ENCODE data around the gene LAMC1. TPM values are rescaled to one million over a fixed set of nuclear protein-coding genes. Genes with fewer than 3 reads are reported as not detected.
"Not testable (repeated sequence)": the region's sequence is repeated elsewhere in the genome, so short reads cannot be mapped to it uniquely, and the experiment has no call there.

Gene LAMC1
- total and polyA plus RNA-seq, 2 experiments from 2014 or later, result 78.4 to 185 TPM

DNA sequence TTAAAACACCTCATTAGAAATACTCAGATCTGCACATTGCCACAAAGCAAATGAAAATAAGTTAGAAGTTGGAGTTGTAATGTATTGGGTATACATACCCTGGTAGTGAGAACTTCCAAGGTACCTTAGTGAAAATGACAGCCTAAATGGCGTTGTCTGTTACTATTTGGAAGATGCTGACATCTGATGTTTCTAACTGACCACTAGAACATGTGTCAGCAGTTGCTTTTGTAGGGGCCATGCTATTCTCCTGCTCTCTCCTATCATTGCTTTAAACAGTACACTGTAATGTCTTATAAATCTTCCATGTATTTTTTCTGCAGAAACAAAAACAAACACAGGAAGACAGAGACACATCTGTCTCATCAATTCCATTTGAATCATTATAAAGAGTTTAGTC is 40.1 kb downstream of the LAMC1 start:
- Histone ChIP-seq H4K20me1 (ENCODE audit: insufficient read depth, poor library complexity, severe bottlenecking) (peaks cover 5% of the 10 kb centered on the region), H3K9me3 (ENCODE audit: low read depth) (no peaks in the 10 kb centered on the region), H3K4me3 (no peak overlapping the region), H3K4me1 (ENCODE audit: insufficient read depth) (no peaks in the 10 kb centered on the region), H2AFZ (no peak overlapping the region), H3K27me3 (no peaks in the 10 kb centered on the region), H3K36me3 (replicated peaks; ENCODE audit: insufficient read depth, low read depth) (no peaks in the 10 kb centered on the region), H3K4me2 (no peak overlapping the region), H3K9me2 (replicated peaks; ENCODE audit: insufficient read depth) (no peaks in the 10 kb centered on the region), H3K79me2 (peaks cover 93% of the 10 kb centered on the region), H3K27ac (no peak overlapping the region)
- no peak for DNase-seq (ENCODE audit: low spot score)
- TF ChIP-seq EZH2phosphoT487 (IDR thresholded peaks at IDR 0.05; ENCODE audit: low read depth, severe bottlenecking, unreplicated experiment) (no peak), EZH2 (IDR thresholded peaks at IDR 0.05; ENCODE audit: borderline replicate concordance) (no peak)
- TF ChIP-seq, protein P1, sequence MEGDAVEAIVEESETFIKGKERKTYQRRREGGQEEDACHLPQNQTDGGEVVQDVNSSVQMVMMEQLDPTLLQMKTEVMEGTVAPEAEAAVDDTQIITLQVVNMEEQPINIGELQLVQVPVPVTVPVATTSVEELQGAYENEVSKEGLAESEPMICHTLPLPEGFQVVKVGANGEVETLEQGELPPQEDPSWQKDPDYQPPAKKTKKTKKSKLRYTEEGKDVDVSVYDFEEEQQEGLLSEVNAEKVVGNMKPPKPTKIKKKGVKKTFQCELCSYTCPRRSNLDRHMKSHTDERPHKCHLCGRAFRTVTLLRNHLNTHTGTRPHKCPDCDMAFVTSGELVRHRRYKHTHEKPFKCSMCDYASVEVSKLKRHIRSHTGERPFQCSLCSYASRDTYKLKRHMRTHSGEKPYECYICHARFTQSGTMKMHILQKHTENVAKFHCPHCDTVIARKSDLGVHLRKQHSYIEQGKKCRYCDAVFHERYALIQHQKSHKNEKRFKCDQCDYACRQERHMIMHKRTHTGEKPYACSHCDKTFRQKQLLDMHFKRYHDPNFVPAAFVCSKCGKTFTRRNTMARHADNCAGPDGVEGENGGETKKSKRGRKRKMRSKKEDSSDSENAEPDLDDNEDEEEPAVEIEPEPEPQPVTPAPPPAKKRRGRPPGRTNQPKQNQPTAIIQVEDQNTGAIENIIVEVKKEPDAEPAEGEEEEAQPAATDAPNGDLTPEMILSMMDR (IDR thresholded peaks at IDR 0.05; ENCODE audit: poor library complexity), result no peak
- 83% methylated on average over 1 of the region's 1 CpG for WGBS (ENCODE audit: low lambda C conversion rate, missing lambda C conversion rate)

DNA sequence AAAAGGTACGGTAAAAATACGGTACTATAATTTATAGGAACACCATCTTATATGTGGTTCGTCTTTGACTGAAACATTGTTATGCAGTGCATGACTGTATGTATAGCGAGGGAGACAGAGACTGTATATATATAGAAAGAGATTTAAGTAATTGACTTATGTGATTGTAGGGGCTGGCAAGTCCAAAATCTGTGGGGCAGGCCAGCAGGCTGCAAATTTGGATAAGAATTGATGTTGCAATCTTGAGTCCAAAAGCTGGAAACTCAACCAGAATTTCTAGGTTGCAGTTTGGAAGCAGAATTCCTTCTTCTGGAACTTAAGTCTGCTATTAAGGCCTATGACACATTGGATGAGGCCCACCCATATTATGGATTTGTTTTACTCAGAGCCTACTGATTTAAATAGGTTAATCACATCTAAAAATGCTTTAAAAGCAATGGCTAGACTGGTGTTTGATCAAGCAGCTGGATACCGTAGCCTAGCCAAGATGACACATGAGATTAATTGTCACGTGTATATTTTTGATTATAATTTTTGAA is 42.0 kb downstream of the LAMC1 start:
- Histone ChIP-seq H3K79me2 (peaks cover 93% of the 10 kb centered on the region), H3K9me2 (replicated peaks; ENCODE audit: insufficient read depth) (no peaks in the 10 kb centered on the region), H4K20me1 (ENCODE audit: insufficient read depth, poor library complexity, severe bottlenecking) (no peaks in the 10 kb centered on the region), H3K4me3 (no peak overlapping the region), H3K36me3 (replicated peaks; ENCODE audit: insufficient read depth, low read depth) (no peaks in the 10 kb centered on the region), H3K4me1 (ENCODE audit: insufficient read depth) (no peaks in the 10 kb centered on the region), H2AFZ (no peak overlapping the region), H3K27ac (no peak overlapping the region), H3K9me3 (ENCODE audit: low read depth) (no peaks in the 10 kb centered on the region), H3K4me2 (no peak overlapping the region), H3K27me3 (no peaks in the 10 kb centered on the region)
- 96% methylated on average over 6 of the region's 6 CpGs for WGBS (ENCODE audit: low lambda C conversion rate, missing lambda C conversion rate)
- no peak for DNase-seq (ENCODE audit: low spot score)
- no peak for TF ChIP-seq EZH2phosphoT487 (IDR thresholded peaks at IDR 0.05; ENCODE audit: low read depth, severe bottlenecking, unreplicated experiment)
- TF ChIP-seq EZH2 (IDR thresholded peaks at IDR 0.05; ENCODE audit: borderline replicate concordance), result no peak
- TF ChIP-seq, protein P1 (IDR thresholded peaks at IDR 0.05; ENCODE audit: poor library complexity), result no peak

DNA sequence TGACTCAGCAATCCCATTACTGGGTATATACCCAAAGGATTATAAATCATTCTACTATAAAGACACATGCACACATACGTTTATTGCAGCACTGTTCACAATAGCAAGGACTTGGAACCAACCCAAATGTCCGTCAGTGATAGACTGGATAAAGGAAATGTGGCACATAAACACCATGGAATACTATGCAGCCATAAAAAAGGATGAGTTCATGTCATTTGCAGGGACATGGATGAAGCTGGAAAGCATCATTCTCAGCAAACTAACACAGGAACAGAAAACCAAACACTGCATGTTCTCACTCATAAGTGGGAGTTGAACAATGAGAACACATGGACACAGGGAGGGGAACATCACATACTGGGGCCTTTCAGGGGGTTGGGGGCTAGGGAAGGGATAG is 43.2 kb downstream of the LAMC1 start:
- H3K4me1 ChIP-seq (ENCODE audit: insufficient read depth); H3K27me3 ChIP-seq; H3K4me2 ChIP-seq; H3K27ac ChIP-seq; H3K4me3 ChIP-seq; H4K20me1 ChIP-seq (ENCODE audit: insufficient read depth, poor library complexity, severe bottlenecking); H3K9me2 ChIP-seq (replicated peaks; ENCODE audit: insufficient read depth); DNase-seq (ENCODE audit: low spot score); H3K36me3 ChIP-seq (replicated peaks; ENCODE audit: insufficient read depth, low read depth); H2AFZ ChIP-seq; H3K9me3 ChIP-seq (ENCODE audit: low read depth): not testable (repeated sequence)
- H3K79me2 ChIP-seq, result peaks cover 99% of the 10 kb centered on the region
- WGBS (ENCODE audit: low lambda C conversion rate, missing lambda C conversion rate), result 92% methylated on average over 2 of the region's 2 CpGs

DNA sequence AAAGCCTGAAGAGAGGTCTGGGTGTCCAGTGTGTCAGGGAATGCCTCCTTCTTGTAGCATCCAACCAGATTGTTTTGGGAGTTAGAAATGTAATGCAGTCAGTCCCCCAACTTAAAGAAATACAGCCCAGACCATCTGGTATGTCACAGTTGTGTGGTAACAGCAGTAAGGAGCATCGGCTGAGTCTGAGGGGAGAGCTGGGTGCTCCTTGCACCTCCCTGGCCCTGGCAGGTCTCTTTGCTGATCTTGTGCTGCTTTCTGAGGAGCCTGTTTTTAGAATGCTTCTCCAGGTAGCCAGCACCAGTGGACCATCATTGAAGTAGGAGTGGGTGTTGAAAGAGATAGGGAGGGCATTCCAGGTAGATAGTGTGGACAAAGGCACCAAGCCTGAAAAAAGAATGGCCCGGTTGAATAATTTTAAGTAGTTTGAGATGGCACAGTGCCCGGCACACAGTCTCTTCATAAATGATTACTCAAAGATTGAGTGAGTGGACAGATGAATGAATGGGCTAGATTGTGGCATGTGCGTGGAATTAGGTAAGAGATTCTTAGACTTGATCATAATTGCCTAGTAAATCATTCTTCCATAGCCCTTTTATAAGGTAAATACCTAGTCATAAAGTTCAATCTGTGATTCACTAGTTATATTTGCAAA is 46.5 kb downstream of the LAMC1 start:
- Histone ChIP-seq H2AFZ (no peak overlapping the region), H3K4me3 (no peak overlapping the region), H3K27ac (no peak overlapping the region), H4K20me1 (ENCODE audit: insufficient read depth, poor library complexity, severe bottlenecking) (no peaks in the 10 kb centered on the region), H3K27me3 (no peaks in the 10 kb centered on the region), H3K4me2 (no peak overlapping the region), H3K36me3 (replicated peaks; ENCODE audit: insufficient read depth, low read depth) (no peaks in the 10 kb centered on the region), H3K9me3 (ENCODE audit: low read depth) (no peaks in the 10 kb centered on the region), H3K79me2 (peaks cover 99% of the 10 kb centered on the region), H3K4me1 (ENCODE audit: insufficient read depth) (peaks cover 7% of the 10 kb centered on the region), H3K9me2 (replicated peaks; ENCODE audit: insufficient read depth) (no peaks in the 10 kb centered on the region)
- no peak for DNase-seq (ENCODE audit: low spot score)
- no peak for TF ChIP-seq EZH2phosphoT487 (IDR thresholded peaks at IDR 0.05; ENCODE audit: low read depth, severe bottlenecking, unreplicated experiment)
- TF ChIP-seq EZH2 (IDR thresholded peaks at IDR 0.05; ENCODE audit: borderline replicate concordance), result no peak
- TF ChIP-seq, protein P1 (IDR thresholded peaks at IDR 0.05; ENCODE audit: poor library complexity), result no peak
- WGBS (ENCODE audit: low lambda C conversion rate, missing lambda C conversion rate), result 93% methylated on average over 4 of the region's 4 CpGs

All from hepatocyte (in vitro differentiated cells).